Kidney epithelial cell (primary cell): Measurements from ENCODE around the gene SYNGR3. TPM values are rescaled to one million over a fixed set of nuclear protein-coding genes. Genes with fewer than 3 reads are reported as not detected.

Experiments
- DNase-seq: peaks from one replicate; pipeline ENCODE4 v3.0.0-alpha.2; 2010; ENCODE audit warnings: low read depth
- H3K27me3 ChIP-seq: 2 replicates; pipeline ENCODE4 v1.6.0; 2011; ENCODE audit warnings: low read length; ENCODE audit not compliant: control insufficient read depth, insufficient read depth
- H3K36me3 ChIP-seq: 2 replicates; pipeline ENCODE4 v1.5.1; 2011; ENCODE audit warnings: low read length; ENCODE audit not compliant: control insufficient read depth, insufficient read depth
- H3K4me3 ChIP-seq: 2 replicates; pipeline ENCODE4 v1.5.1; 2011; ENCODE audit warnings: low read depth, mild to moderate bottlenecking, control low read depth, low read length
- CTCF ChIP-seq: IDR thresholded peaks from 2 replicates; pipeline ENCODE4 v1.5.1; 2011; ENCODE audit warnings: mild to moderate bottlenecking, moderate library complexity, low read length, control low read depth, inconsistent platforms; ENCODE audit not compliant: insufficient read depth, poor library complexity, severe bottlenecking
- total RNA-seq: library from RNA; depleted of rRNA; stranded (reverse); fragments of >200 nt; gene quantifications from 2 replicates; pipeline ENCODE4 v1.2.3, GENCODE V29; 2015

SYNGR3 gene
- total RNA-seq, 1 donor from 2014 or later, result 11.3 TPM

- no peaks in the 10 kb centered on the region for H3K27me3 ChIP-seq
- H3K36me3 ChIP-seq, result peaks cover 2% of the 10 kb centered on the region
- no peak for TF ChIP-seq CTCF
- peak; percentile 91 for DNase-seq
- H3K4me3 ChIP-seq, result peak within 1 kb of the TSS; percentile 81
Measured at GRCh38 chr16:1964506-1965395, 25.0 kb upstream of the SYNGR3 start, which contains the start of gene RPS2. RPS2 (minus strand) TSS chr16:1964826; CDS start chr16:1964625, 201 bp downstream.

- H3K4me3 ChIP-seq, result peak overlapping the region; percentile 81
- H3K27me3 ChIP-seq, result no peaks in the 10 kb centered on the region
- peaks cover 2% of the 10 kb centered on the region for H3K36me3 ChIP-seq
- no peak for TF ChIP-seq CTCF
- DNase-seq, result no peak
Measured at GRCh38 chr16:1965396-1966001, 24.3 kb upstream of the SYNGR3 start.

GRCh38 chr16:1966460-1966859 lies 23.3 kb upstream of the SYNGR3 start, which contains the start of gene RNF151:
RNF151 (plus strand) TSS chr16:1966856; CDS start chr16:1966882, 26 bp downstream.
- no peaks in the 10 kb centered on the region for H3K27me3 ChIP-seq
- TF ChIP-seq CTCF, result no peak
- no peak for DNase-seq
- H3K36me3 ChIP-seq, result peaks cover 2% of the 10 kb centered on the region
- H3K4me3 ChIP-seq, result peak within 1 kb of the TSS; percentile 81

GRCh38 chr16:1968146-1968953 lies 21.4 kb upstream of the SYNGR3 start:
- DNase-seq, result no peak
- no peak for TF ChIP-seq CTCF
- Histone ChIP-seq H3K36me3 (peaks cover 2% of the 10 kb centered on the region), H3K4me3 (no peak overlapping the region), H3K27me3 (no peaks in the 10 kb centered on the region)

- H3K27me3 ChIP-seq, result no peaks in the 10 kb centered on the region
- peak within 1 kb of the TSS; percentile 91 for H3K4me3 ChIP-seq
- H3K36me3 ChIP-seq, result peaks cover 5% of the 10 kb centered on the region
- no peak for TF ChIP-seq CTCF
- DNase-seq, result peak; percentile 61
Measured at GRCh38 chr16:1971796-1972489, 17.8 kb upstream of the SYNGR3 start, which contains the start of gene TBL3. TBL3 (plus strand) TSS chr16:1972053; CDS start chr16:1972165, 112 bp downstream.
